Thyroid gland (tissue), 4 donors: ENCODE data around the gene ABCA10. TPM values are rescaled to one million over a fixed set of nuclear protein-coding genes. Genes with fewer than 3 reads are reported as not detected.
"Not testable (repeated sequence)": the region's sequence is repeated elsewhere in the genome, so short reads cannot be mapped to it uniquely, and the experiment has no call there.

Source experiments
- DNase-seq, 2 donors: peaks; one replicate each; pipeline ENCODE4 v3.0.0-alpha.2; 2019
- H3K27ac ChIP-seq, 3 donors: fragments of 200-600 bp; sonication (generic); 1 replicate in 2 of 3; 2 replicates in 1 of 3; pipeline ENCODE4 v1.5.1; 2016 to 2019; ENCODE audit warnings: mild to moderate bottlenecking in 1 of 3, moderate library complexity in 1 of 3
- H3K27me3 ChIP-seq: fragments of 200-600 bp; sonication (generic); one replicate; pipeline ENCODE4 v1.5.1; 2019
- H3K36me3 ChIP-seq, 2 donors: fragments of 200-600 bp; sonication (generic); one replicate each; pipeline ENCODE4 v1.5.1; 2016 to 2019
- H3K4me1 ChIP-seq, 2 donors: fragments of 200-600 bp; sonication (generic); one replicate each; pipeline ENCODE4 v1.5.1; 2017 to 2019
- H3K4me3 ChIP-seq, 3 donors: fragments of 200-600 bp; sonication (generic); replicated peaks in 1 of 3; 1 replicate in 2 of 3; 2 replicates in 1 of 3; pipeline ENCODE4 v1.5.1; 2016; ENCODE audit warnings: mild to moderate bottlenecking in 1 of 3
- H3K9me3 ChIP-seq: fragments of 200-600 bp; sonication (generic); one replicate; pipeline ENCODE4 v1.5.1; 2017
- CTCF ChIP-seq, 6 experiments: fragments of 200-600 bp in 3 of 6; fragments of 450-650 bp in 3 of 6; sonication (generic) in 3 of 6; IDR thresholded peaks; one replicate each; pipeline ENCODE4 v1.5.1; 2016 to 2019; ENCODE audit warnings: antibody characterized with exemption in 6 of 6, mild to moderate bottlenecking in 2 of 6, inconsistent platforms in 1 of 6, moderate library complexity in 1 of 6
- POLR2A ChIP-seq, 2 donors: fragments of 450-650 bp; IDR thresholded peaks; one replicate each; pipeline ENCODE4 v1.6.1; 2017; ENCODE audit warnings: antibody characterized with exemption in 2 of 2, mild to moderate bottlenecking in 2 of 2, moderate library complexity in 1 of 2
- WGBS, 2 donors: methylation state at CpG; one replicate each; pipeline ENCODE4 v1.1.5; 2017; 5-methylcytosine and 5-hydroxymethylcytosine counted together
- intact Hi-C: fragments of 100-400 bp; cut with DNase I; formaldehyde crosslinking; loops from one replicate; pipeline ENCODE4 v1.15.1; 2023
- total RNA-seq, 4 donors: library from RNA; depleted of rRNA; stranded (reverse); fragments of >200 nt; gene quantifications; one replicate each; pipeline ENCODE4 v1.2.3, GENCODE V29; 2016

Gene ABCA10
- total RNA-seq, 4 donors from 2014 or later = 8.4 to 23.2 (median 9.7) TPM

- WGBS, 2 donors = 88 to 90% methylated on average over 2 of the region's 2 CpGs
- Histone ChIP-seq H3K27me3 (no peaks in the 10 kb centered on the region), H3K9me3 (no peaks in the 10 kb centered on the region), H3K36me3 (no peaks in the 10 kb centered on the region), H3K4me1 (no peaks in the 10 kb centered on the region), H3K4me3 (no peak overlapping the region), H3K27ac (no peak overlapping the region)
- intact Hi-C loops = no loop called here
- TF ChIP-seq POLR2A (IDR thresholded peaks at IDR 0.05) = no peak
- no peak for TF ChIP-seq CTCF (IDR thresholded peaks at IDR 0.05)
- no peak for DNase-seq
These were observed 20.0 kb downstream of the ABCA10 start for GRCh38 chr17:69208640-69209039.

- WGBS, 2 donors = 83 to 87% methylated on average over 4 of the region's 4 CpGs
- Histone ChIP-seq H3K9me3 (no peaks in the 10 kb centered on the region), H3K27me3 (no peaks in the 10 kb centered on the region), H3K27ac (no peak overlapping the region), H3K4me1 (no peaks in the 10 kb centered on the region), H3K36me3 (no peaks in the 10 kb centered on the region), H3K4me3 (no peak overlapping the region)
- no peak for TF ChIP-seq CTCF (IDR thresholded peaks at IDR 0.05)
- TF ChIP-seq POLR2A (IDR thresholded peaks at IDR 0.05) = no peak
- no peak for DNase-seq
- intact Hi-C loops = no loop called here
These were observed 21.5 kb downstream of the ABCA10 start for GRCh38 chr17:69207151-69207550.

GRCh38 chr17:69198238-69198637 lies 30.4 kb downstream of the ABCA10 start:
- 93 to 94% methylated on average over 6 of the region's 6 CpGs for WGBS, 2 donors
- Histone ChIP-seq H3K27ac (no peak overlapping the region), H3K4me1 (no peaks in the 10 kb centered on the region), H3K36me3 (no peaks in the 10 kb centered on the region), H3K4me3 (no peak overlapping the region), H3K27me3 (no peaks in the 10 kb centered on the region), H3K9me3 (no peaks in the 10 kb centered on the region)
- TF ChIP-seq POLR2A (IDR thresholded peaks at IDR 0.05) (no peak), CTCF (IDR thresholded peaks at IDR 0.05) (no peak)
- intact Hi-C loops = no loop called here
- DNase-seq = no peak

GRCh38 chr17:69196105-69196653 lies 32.4 kb downstream of the ABCA10 start:
- H3K4me3 ChIP-seq, H3K27me3 ChIP-seq, H3K27ac ChIP-seq, H3K36me3 ChIP-seq, DNase-seq, H3K9me3 ChIP-seq, intact Hi-C loops, H3K4me1 ChIP-seq: not testable (repeated sequence)
- 96 to 97% methylated on average over 14 to 33 of the region's 40 CpGs for WGBS, 2 donors

GRCh38 chr17:69192754-69193153 lies 35.9 kb downstream of the ABCA10 start:
- DNase-seq = no peak
- no peaks in the 10 kb centered on the region for H3K27me3 ChIP-seq
- no peaks in the 10 kb centered on the region for H3K36me3 ChIP-seq
- TF ChIP-seq POLR2A (IDR thresholded peaks at IDR 0.05) = no peak
- TF ChIP-seq CTCF (IDR thresholded peaks at IDR 0.05) = no peak
- H3K4me3 ChIP-seq = no peak overlapping the region
- intact Hi-C loops = no loop called here
- H3K9me3 ChIP-seq = no peaks in the 10 kb centered on the region
- no peaks in the 10 kb centered on the region for H3K4me1 ChIP-seq
- no peak overlapping the region for H3K27ac ChIP-seq

GRCh38 chr17:69188796-69189195 lies 39.8 kb downstream of the ABCA10 start:
- no peak for DNase-seq
- no peaks in the 10 kb centered on the region for H3K27me3 ChIP-seq
- no peaks in the 10 kb centered on the region for H3K4me1 ChIP-seq
- no peak for TF ChIP-seq CTCF (IDR thresholded peaks at IDR 0.05)
- no peak for TF ChIP-seq POLR2A (IDR thresholded peaks at IDR 0.05)
- no peaks in the 10 kb centered on the region for H3K9me3 ChIP-seq
- H3K4me3 ChIP-seq = no peak overlapping the region
- H3K36me3 ChIP-seq = no peaks in the 10 kb centered on the region
- 91 to 96% methylated on average over 2 of the region's 2 CpGs for WGBS, 2 donors
- intact Hi-C loops = no loop called here
- H3K27ac ChIP-seq = no peak overlapping the region
